ENCODE measurements around the gene GABBR2.

Gene GABBR2

GRCh38 chr9:98241357-98242300 lies 467.1 kb downstream of the GABBR2 start:
- no peak for DNase-seq

- peak; percentile 84 for DNase-seq
Observed at GRCh38 chr9:98240475-98240874, 468.3 kb downstream of the GABBR2 start.
